H9 (cell line): Measurements from ENCODE around the gene PRRX2. TPM values are rescaled to one million over a fixed set of nuclear protein-coding genes. Genes with fewer than 3 reads are reported as not detected.

Experiments used
- DNase-seq: peaks from one replicate; pipeline ENCODE4 v3.0.0-alpha.2; 2017
- H2AFZ ChIP-seq: one replicate; pipeline ENCODE4 v1.6.1; 2013; ENCODE audit warnings: mild to moderate bottlenecking, low read length, control low read depth, moderate library complexity
- H2AK5ac ChIP-seq: 2 replicates; pipeline ENCODE4 v1.6.1; 2013; ENCODE audit warnings: low read length, control low read depth, mixed read lengths; ENCODE audit not compliant: insufficient read length
- H2BK120ac ChIP-seq: one replicate; pipeline ENCODE4 v1.6.1; 2013; ENCODE audit warnings: low read depth, mild to moderate bottlenecking, low read length, control low read depth, inconsistent platforms; ENCODE audit not compliant: poor library complexity, severe bottlenecking
- H2BK12ac ChIP-seq: 2 replicates; pipeline ENCODE4 v1.6.1; 2013; ENCODE audit warnings: low read length, control low read depth, mixed read lengths, low read depth; ENCODE audit not compliant: insufficient read length
- H2BK15ac ChIP-seq: 2 replicates; pipeline ENCODE4 v1.6.1; 2013; ENCODE audit warnings: low read depth, low read length, control low read depth
- H2BK20ac ChIP-seq: one replicate; pipeline ENCODE4 v1.6.1; 2013; ENCODE audit warnings: low read depth, mild to moderate bottlenecking, low read length, control low read depth, inconsistent platforms; ENCODE audit not compliant: poor library complexity, severe bottlenecking
- H2BK5ac ChIP-seq: 2 replicates; pipeline ENCODE4 v1.6.1; 2013; ENCODE audit warnings: low read length, control low read depth, mixed read lengths; ENCODE audit not compliant: insufficient read length
- H3K14ac ChIP-seq: 2 replicates; pipeline ENCODE4 v1.6.1; 2013; ENCODE audit warnings: low read length, control low read depth; ENCODE audit not compliant: insufficient read depth
- H3K18ac ChIP-seq: 2 replicates; pipeline ENCODE4 v1.6.1; 2013; ENCODE audit warnings: low read depth, mild to moderate bottlenecking, mixed read lengths, low read length, control low read depth; ENCODE audit not compliant: insufficient read length
- H3K23ac ChIP-seq: 2 replicates; pipeline ENCODE4 v1.6.1; 2013; ENCODE audit warnings: low read length, control low read depth, mixed read lengths, low read depth; ENCODE audit not compliant: insufficient read length
- H3K23me2 ChIP-seq: 2 replicates; pipeline ENCODE4 v1.6.1; 2013; ENCODE audit warnings: low read depth, mild to moderate bottlenecking, mixed read lengths, low read length, control low read depth; ENCODE audit not compliant: insufficient read length, poor library complexity, severe bottlenecking
- H3K27ac ChIP-seq: 2 replicates; pipeline ENCODE4 v1.5.1; 2013; ENCODE audit warnings: low read length, control low read depth, mixed read lengths, low read depth; ENCODE audit not compliant: insufficient read length
- H3K27me3 ChIP-seq: 2 replicates; pipeline ENCODE4 v1.6.1; 2013; ENCODE audit warnings: low read length, control low read depth, inconsistent platforms; ENCODE audit not compliant: insufficient read depth
- H3K4ac ChIP-seq: 2 replicates; pipeline ENCODE4 v1.6.1; 2013; ENCODE audit warnings: low read depth, mild to moderate bottlenecking, control low read depth, inconsistent platforms, low read length, moderate library complexity
- H3K4me1 ChIP-seq: 2 replicates; pipeline ENCODE4 v1.6.1; 2013; ENCODE audit warnings: low read length, control low read depth, inconsistent platforms; ENCODE audit not compliant: insufficient read depth
- H3K4me2 ChIP-seq: 2 replicates; pipeline ENCODE4 v1.6.1; 2013; ENCODE audit warnings: low read length, control low read depth, mixed read lengths; ENCODE audit not compliant: insufficient read length, insufficient read depth
- H3K56ac ChIP-seq: 2 replicates; pipeline ENCODE4 v1.6.1; 2013; ENCODE audit warnings: low read depth, mild to moderate bottlenecking, mixed read lengths, low read length, control low read depth; ENCODE audit not compliant: insufficient read length
- H3K79me1 ChIP-seq: 2 replicates; pipeline ENCODE4 v1.6.1; 2013; ENCODE audit warnings: low read depth, mild to moderate bottlenecking, moderate library complexity, low read length, control low read depth, inconsistent platforms; ENCODE audit not compliant: insufficient read depth, poor library complexity, severe bottlenecking
- H3K79me2 ChIP-seq: 2 replicates; pipeline ENCODE4 v1.6.1; 2013; ENCODE audit warnings: low read length, control low read depth, inconsistent platforms; ENCODE audit not compliant: insufficient read depth
- H3K9ac ChIP-seq: 2 replicates; pipeline ENCODE4 v1.6.1; 2013; ENCODE audit warnings: low read length, control low read depth, mixed read lengths; ENCODE audit not compliant: insufficient read length; ENCODE audit errors: extremely low read depth
- H3K9me3 ChIP-seq: one replicate; pipeline ENCODE4 v1.6.1; 2013; ENCODE audit warnings: low read depth, low read length, inconsistent platforms; ENCODE audit not compliant: control insufficient read depth
- H3T11ph ChIP-seq: one replicate; pipeline ENCODE4 v1.6.1; 2013; ENCODE audit warnings: mild to moderate bottlenecking, low read length, control low read depth, inconsistent platforms
- H4K20me1 ChIP-seq: one replicate; pipeline ENCODE4 v1.6.1; 2013; ENCODE audit not compliant: control insufficient read depth, insufficient read length, insufficient read depth
- H4K5ac ChIP-seq: 2 replicates; pipeline ENCODE4 v1.6.1; 2013; ENCODE audit warnings: low read depth, mild to moderate bottlenecking, mixed read lengths, low read length, control low read depth; ENCODE audit not compliant: insufficient read length
- H4K8ac ChIP-seq: replicated peaks from 2 replicates; pipeline ENCODE4 v1.6.1; 2013; ENCODE audit warnings: low read length, control low read depth, mixed read lengths, low read depth; ENCODE audit not compliant: insufficient read length
- H4K91ac ChIP-seq: 2 replicates; pipeline ENCODE4 v1.6.1; 2013; ENCODE audit warnings: low read depth, mild to moderate bottlenecking, moderate library complexity, mixed read lengths, low read length, control low read depth; ENCODE audit not compliant: insufficient read length
- H3K27ac Mint-ChIP-seq, 3 experiments: 2 replicates in 2 of 3; 3 replicates in 1 of 3; pipeline ENCODE4 v1.8.0; 2020 to 2021; ENCODE audit warnings: mixed read lengths in 3 of 3, mild to moderate bottlenecking in 1 of 3, moderate library complexity in 1 of 3
- H3K27me3 Mint-ChIP-seq: 2 replicates; pipeline ENCODE4 v1.8.0; 2021; ENCODE audit warnings: low read depth, mild to moderate bottlenecking, moderate library complexity, mixed read lengths
- H3K36me3 Mint-ChIP-seq, 3 experiments: 2 replicates in 2 of 3; 3 replicates in 1 of 3; pipeline ENCODE4 v1.8.0; 2020 to 2021; ENCODE audit warnings: low read depth in 3 of 3, mixed read lengths in 3 of 3; ENCODE audit not compliant: insufficient read depth in 1 of 3
- H3K4me1 Mint-ChIP-seq, 2 experiments: 2 replicates each; pipeline ENCODE4 v1.8.0; 2020; ENCODE audit warnings: mixed read lengths in 2 of 2
- H3K4me3 Mint-ChIP-seq, 2 experiments: 2 replicates in 1 of 2; 3 replicates in 1 of 2; pipeline ENCODE4 v1.8.0; 2020 to 2021; ENCODE audit warnings: mild to moderate bottlenecking in 2 of 2, mixed read lengths in 2 of 2, moderate library complexity in 1 of 2
- H3K9me3 Mint-ChIP-seq, 2 experiments: 2 replicates in 1 of 2; 3 replicates in 1 of 2; pipeline ENCODE4 v1.8.0; 2020; ENCODE audit warnings: mild to moderate bottlenecking in 2 of 2, mixed read lengths in 2 of 2, moderate library complexity in 1 of 2
- CTCF ChIP-seq: fragments of 200-600 bp; sonication (generic); conservative IDR thresholded peaks from 3 replicates; pipeline ENCODE4 v1.8.0; 2021; ENCODE audit warnings: antibody characterized with exemption, mild to moderate bottlenecking
- WGBS: extraction: QIAGEN DNeasy Blood & Tissue Kit; methylation state at CpG from one replicate; pipeline ENCODE4 v1.1.7; 2013; ENCODE audit warnings: missing lambda C conversion rate, low lambda C conversion rate, mixed read lengths; ENCODE audit not compliant: insufficient read length; ENCODE audit errors: extremely low coverage; 5-methylcytosine and 5-hydroxymethylcytosine counted together
- total RNA-seq: library from RNA; stranded (reverse); gene quantifications from 2 replicates; pipeline ENCODE4 v1.2.1, GENCODE V29; 2021

The PRRX2 gene
- total RNA-seq, 1 experiment from 2014 or later, result 3.9 TPM

- Mint-ChIP-seq H3K27ac (peak overlapping the region in 1 of 3 experiments; percentile 48; a peak in 1 of 7 replicates), H3K36me3 (no peaks in the 10 kb centered on the region), H3K9me3 (no peaks in the 10 kb centered on the region), H3K4me1 (peaks cover 0 to under 1% of the 10 kb centered on the region in 2 experiments; a peak in 1 of 4 replicates), H3K27me3 (peaks cover 2% of the 10 kb centered on the region; the same call in 1 of the 2 replicates), H3K4me3 (no peak overlapping the region)
- H3K23me2 ChIP-seq, result peaks cover 3% of the 10 kb centered on the region
- no peaks in the 10 kb centered on the region for H4K20me1 ChIP-seq
- H3K79me1 ChIP-seq, result no peaks in the 10 kb centered on the region
- no peak overlapping the region for H2BK5ac ChIP-seq
- H4K8ac ChIP-seq, result no peak overlapping the region
- H2BK120ac ChIP-seq, result no peak overlapping the region
- H3K79me2 ChIP-seq, result no peaks in the 10 kb centered on the region
- H3K14ac ChIP-seq, result no peak overlapping the region
- no peak overlapping the region for H3K18ac ChIP-seq
- H2BK15ac ChIP-seq, result no peak overlapping the region
- H3K23ac ChIP-seq, result no peak overlapping the region
- H3K27ac ChIP-seq, result no peak overlapping the region
- no peaks in the 10 kb centered on the region for H3K27me3 ChIP-seq
- no peak overlapping the region for H3K9ac ChIP-seq
- TF ChIP-seq CTCF, result no peak
- H3K4me2 ChIP-seq, result no peak overlapping the region
- H3K9me3 ChIP-seq, result no peaks in the 10 kb centered on the region
- WGBS, result no CpG with 5 or more reads among the region's 6 CpGs
- H4K91ac ChIP-seq, result no peak overlapping the region
- no peak overlapping the region for H3K4ac ChIP-seq
- H2BK20ac ChIP-seq, result no peak overlapping the region
- H3T11ph ChIP-seq, result no peak overlapping the region
- DNase-seq, result no peak
- H4K5ac ChIP-seq, result no peak overlapping the region
- H2BK12ac ChIP-seq, result no peak overlapping the region
- H2AFZ ChIP-seq, result no peak overlapping the region
- H3K56ac ChIP-seq, result no peak overlapping the region
- no peaks in the 10 kb centered on the region for H3K4me1 ChIP-seq
- H2AK5ac ChIP-seq, result no peak overlapping the region
These were observed 103.0 kb downstream of the PRRX2 start for GRCh38 chr9:129768486-129768885.
